ENCODE data around the gene DNHD1.

Gene DNHD1

GRCh38 chr11:6456361-6457073 lies 40.6 kb upstream of the DNHD1 start:
- no peak for TF ChIP-seq CTCF (IDR thresholded peaks at IDR 0.05; ENCODE audit: insufficient read depth, low read depth, low read length, missing control alignments)

GRCh38 chr11:6457581-6458320 lies 39.3 kb upstream of the DNHD1 start:
- H3K4me3 ChIP-seq (ENCODE audit: low read length): no peak overlapping the region
- no peak for DNase-seq (ENCODE audit: low read depth)
- no peak for TF ChIP-seq CTCF (IDR thresholded peaks at IDR 0.05; ENCODE audit: insufficient read depth, low read depth, low read length, missing control alignments)

More at GRCh38 chr11:6456361-6457073, 40.6 kb upstream of the DNHD1 start:
- no peak overlapping the region for H3K4me3 ChIP-seq (ENCODE audit: low read length)
- DNase-seq (ENCODE audit: low read depth): no peak

GRCh38 chr11:6458352-6459098 lies 38.6 kb upstream of the DNHD1 start:
- no peak for TF ChIP-seq CTCF (IDR thresholded peaks at IDR 0.05; ENCODE audit: insufficient read depth, low read depth, low read length, missing control alignments)
- H3K4me3 ChIP-seq (ENCODE audit: low read length): no peak overlapping the region
- no peak for DNase-seq (ENCODE audit: low read depth)

GRCh38 chr11:6459099-6459450 lies 38.0 kb upstream of the DNHD1 start:
- DNase-seq (ENCODE audit: low read depth): no peak
- TF ChIP-seq CTCF (IDR thresholded peaks at IDR 0.05; ENCODE audit: insufficient read depth, low read depth, low read length, missing control alignments): no peak
- no peak overlapping the region for H3K4me3 ChIP-seq (ENCODE audit: low read length)

DNA sequence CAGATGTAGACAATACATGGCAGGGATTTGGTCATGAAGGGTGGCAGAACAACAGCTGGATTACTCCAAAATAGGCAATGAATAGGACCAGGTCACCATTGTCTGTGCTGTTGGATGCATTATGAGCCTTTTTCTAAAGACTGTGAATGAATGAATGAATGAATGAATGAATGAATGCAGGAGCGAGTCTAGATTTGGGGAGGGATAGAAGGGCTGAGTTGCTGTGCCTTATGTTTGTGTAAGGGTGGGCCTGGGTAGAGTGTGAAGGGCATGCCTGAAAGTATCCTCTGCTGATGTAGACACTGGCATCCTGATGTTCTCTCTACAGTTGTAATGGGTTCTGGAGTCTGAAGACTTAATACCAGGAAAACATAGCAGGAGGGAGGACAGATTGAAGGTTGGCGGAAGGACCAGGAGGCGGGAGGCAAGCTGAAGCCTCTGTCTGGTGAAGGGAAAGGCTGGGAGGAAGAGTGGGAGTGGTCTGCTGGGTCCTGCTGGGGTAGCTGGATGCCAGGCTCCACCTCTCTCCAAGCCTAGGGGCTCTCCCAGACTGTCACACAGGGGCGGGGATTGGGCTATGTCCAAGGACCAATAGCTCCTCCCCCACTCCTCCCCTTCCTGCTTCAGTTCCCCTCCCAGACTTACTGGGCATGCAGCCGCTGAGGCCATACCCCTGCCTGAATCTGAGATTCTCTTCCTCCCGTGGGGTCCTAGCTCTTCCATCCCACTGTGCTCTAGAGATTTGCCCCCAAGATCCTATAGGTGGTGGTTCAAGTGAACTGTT lies 28.2 kb upstream of the DNHD1 start:
- no peak overlapping the region for H3K4me3 ChIP-seq (ENCODE audit: low read length)
- peak; percentile 83 for DNase-seq (ENCODE audit: low read depth)
- TF ChIP-seq CTCF (IDR thresholded peaks at IDR 0.05; ENCODE audit: insufficient read depth, low read depth, low read length, missing control alignments): no peak

DNA sequence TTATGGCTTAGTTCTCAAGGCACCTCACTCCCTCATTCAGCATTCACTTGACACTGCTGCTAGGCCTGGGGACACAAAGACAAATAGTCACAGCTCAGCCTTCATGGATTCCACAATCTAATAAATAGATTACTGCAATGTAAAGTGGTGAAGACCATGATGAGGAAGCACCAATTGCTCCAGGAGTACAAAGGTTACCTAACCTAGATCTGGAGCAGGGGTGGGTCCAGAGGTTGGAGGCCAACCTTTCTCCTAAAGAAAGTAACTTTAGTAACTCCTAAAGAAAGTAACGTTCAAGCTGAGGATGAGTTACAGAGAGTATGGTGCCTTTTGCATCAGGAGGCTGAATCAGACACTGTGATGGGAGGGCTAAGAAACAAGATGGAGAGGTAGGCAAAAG lies 27.5 kb upstream of the DNHD1 start:
- TF ChIP-seq CTCF (IDR thresholded peaks at IDR 0.05; ENCODE audit: insufficient read depth, low read depth, low read length, missing control alignments): no peak
- no peak overlapping the region for H3K4me3 ChIP-seq (ENCODE audit: low read length)
- DNase-seq (ENCODE audit: low read depth): no peak

Data from epithelial cell of esophagus (primary cell).